Astrocyte of the cerebellum (primary cell): Measurements from ENCODE around the gene SMARCD2.

ENCODE experiments used
- DNase-seq: peaks from one replicate; pipeline ENCODE4 v3.0.0-alpha.2; 2011; ENCODE audit warnings: low read depth
- H3K4me3 ChIP-seq: 2 replicates; pipeline ENCODE4 v1.5.1; 2011; ENCODE audit warnings: mild to moderate bottlenecking, low read depth, low read length, moderate library complexity
- in situ Hi-C: cut with HindIII; loops from 2 replicates; pipeline ENCODE4 v1.10.0; 2017; ENCODE audit warnings: low sequenced_read_pairs
- TF ChIP-seq, protein P1 (sequence below): IDR thresholded peaks from 2 replicates; pipeline ENCODE4 v1.5.1; 2012; ENCODE audit warnings: low read length, low read depth, moderate library complexity, mild to moderate bottlenecking; ENCODE audit errors: missing control alignments

SMARCD2 gene

DNA sequence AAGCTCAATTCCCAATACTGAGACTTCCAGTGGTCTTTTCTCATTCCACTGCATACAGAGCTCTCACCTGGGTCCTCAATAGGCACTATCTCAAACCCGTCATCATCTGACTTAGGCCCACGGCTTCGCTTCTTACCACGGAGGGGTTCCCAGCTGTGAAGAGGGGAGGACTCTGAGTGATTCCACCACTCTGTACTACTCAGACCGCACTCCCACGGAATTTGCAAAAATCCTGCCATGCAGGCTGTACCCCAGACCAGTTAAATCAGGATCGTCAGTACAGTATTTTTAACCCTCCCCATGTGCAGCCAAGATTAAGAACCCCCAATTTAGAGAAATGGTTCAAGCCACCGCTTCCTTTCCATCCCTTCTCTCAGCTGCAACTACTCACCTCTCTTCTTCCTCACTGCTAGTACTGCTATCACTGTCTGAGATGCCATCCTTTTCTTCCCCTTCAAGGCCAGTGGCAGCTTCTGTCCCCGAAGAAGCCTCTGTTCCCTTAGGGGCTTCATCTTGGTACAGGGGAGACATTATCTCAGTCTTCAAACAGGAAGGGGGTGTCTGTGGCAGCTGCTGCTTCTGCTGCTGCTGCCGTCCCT, 21.4 kb downstream of the SMARCD2 start:
- TF ChIP-seq, protein P1, sequence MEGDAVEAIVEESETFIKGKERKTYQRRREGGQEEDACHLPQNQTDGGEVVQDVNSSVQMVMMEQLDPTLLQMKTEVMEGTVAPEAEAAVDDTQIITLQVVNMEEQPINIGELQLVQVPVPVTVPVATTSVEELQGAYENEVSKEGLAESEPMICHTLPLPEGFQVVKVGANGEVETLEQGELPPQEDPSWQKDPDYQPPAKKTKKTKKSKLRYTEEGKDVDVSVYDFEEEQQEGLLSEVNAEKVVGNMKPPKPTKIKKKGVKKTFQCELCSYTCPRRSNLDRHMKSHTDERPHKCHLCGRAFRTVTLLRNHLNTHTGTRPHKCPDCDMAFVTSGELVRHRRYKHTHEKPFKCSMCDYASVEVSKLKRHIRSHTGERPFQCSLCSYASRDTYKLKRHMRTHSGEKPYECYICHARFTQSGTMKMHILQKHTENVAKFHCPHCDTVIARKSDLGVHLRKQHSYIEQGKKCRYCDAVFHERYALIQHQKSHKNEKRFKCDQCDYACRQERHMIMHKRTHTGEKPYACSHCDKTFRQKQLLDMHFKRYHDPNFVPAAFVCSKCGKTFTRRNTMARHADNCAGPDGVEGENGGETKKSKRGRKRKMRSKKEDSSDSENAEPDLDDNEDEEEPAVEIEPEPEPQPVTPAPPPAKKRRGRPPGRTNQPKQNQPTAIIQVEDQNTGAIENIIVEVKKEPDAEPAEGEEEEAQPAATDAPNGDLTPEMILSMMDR: no peak
- in situ Hi-C loops: no loop called here
- no peak overlapping the region for H3K4me3 ChIP-seq
- no peak for DNase-seq

DNA sequence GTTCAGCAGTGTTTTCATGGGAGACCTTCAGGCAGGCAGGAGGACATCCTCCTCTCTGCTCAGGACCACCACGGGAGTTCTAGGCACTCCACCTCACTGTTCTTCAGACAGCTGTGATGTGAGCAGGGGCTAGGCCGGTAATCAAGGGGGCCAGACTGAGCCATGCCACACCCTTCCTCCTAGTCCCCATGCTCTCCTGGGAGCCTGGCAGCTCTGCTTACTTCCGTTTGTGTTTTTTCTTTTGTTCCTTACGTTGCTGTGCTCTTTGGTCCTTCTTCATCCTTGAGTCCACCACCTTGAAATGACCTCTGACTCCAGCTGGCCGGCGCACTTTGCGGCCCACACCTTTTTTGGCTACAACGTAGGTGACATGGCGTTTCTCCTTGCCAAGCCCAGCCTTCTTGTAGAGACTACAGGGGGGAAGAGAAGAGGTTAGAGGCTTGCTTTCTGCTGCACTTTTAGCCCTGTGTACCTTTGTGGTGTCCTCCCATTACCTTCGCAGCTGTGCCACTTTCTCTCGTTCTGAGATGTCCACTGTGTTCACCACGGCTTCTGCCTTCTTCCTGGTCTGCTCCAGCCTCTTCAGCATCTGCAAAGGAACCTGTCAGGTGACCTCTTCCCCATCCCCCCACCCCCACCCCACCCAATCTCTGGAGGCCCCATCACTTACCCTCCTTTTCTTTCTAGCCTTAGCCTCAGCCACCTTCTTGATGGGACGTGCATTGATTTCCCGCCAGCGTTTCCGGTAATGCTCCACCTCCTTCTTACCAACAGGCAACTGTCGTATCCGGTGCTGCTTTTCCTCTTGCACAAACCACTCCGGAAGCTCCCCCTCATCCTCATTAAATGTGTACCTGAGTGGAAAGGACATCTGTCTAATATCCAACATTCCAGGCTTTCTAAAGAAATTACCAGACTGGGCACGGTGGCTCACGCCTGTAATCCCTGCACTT, 22.6 kb downstream of the SMARCD2 start:
- TF ChIP-seq, protein P1: no peak
- no peak overlapping the region for H3K4me3 ChIP-seq
- in situ Hi-C loops: loop anchor here (5.0 kb wide), 1 partner anchor 73 kb away; no protein-coding TSS in a partner anchor
- DNase-seq: no peak

DNA sequence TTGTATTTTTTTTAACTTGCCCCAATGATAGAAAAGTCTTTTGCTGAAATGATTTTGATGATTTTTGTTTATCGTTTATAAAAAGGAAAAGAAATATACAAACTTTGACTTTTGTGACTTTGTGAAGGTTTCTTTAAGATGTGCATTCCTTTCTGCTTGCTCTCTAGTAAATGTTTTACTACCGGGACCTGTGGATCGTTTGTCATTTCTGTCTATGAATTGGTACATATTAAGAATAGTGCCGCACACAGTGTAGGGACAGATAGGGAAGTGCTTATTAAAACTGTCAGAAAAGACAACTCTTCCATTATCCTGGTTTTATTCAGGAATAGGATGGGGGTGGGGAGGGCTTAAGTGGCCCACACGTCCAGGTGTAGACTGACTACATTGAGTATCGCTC, 23.4 kb downstream of the SMARCD2 start:
- H3K4me3 ChIP-seq: no peak overlapping the region
- in situ Hi-C loops: loop anchor here (5.0 kb wide), 1 partner anchor 72 kb away; no protein-coding TSS in a partner anchor
- no peak for DNase-seq
- TF ChIP-seq, protein P1: no peak

DNA sequence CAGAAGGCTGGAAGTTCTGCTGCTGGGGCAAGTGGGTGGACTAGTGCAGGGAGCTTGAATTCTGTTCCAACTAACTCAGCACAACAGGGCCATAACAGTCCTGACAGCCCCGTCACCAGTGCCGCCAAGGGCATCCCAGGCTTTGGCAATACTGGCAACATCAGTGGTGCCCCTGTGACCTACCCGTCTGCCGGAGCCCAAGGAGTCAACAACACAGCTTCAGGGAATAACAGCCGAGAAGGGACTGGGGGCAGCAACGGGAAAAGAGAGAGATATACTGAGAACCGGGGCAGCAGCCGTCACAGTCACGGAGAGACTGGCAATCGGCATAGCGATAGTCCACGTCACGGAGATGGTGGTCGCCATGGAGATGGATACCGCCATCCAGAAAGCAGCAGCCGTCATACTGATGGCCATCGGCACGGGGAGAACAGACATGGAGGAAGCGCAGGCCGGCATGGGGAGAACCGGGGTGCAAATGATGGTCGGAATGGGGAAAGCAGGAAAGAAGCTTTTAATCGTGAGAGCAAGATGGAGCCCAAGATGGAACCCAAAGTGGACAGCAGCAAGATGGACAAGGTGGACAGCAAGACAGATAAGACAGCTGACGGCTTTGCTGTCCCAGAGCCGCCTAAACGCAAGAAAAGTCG, 24.6 kb downstream of the SMARCD2 start:
- DNase-seq: no peak
- TF ChIP-seq, protein P1: no peak
- in situ Hi-C loops: loop anchor here (5.0 kb wide), 1 partner anchor 71 kb away; no protein-coding TSS in a partner anchor
- no peak overlapping the region for H3K4me3 ChIP-seq

DNA sequence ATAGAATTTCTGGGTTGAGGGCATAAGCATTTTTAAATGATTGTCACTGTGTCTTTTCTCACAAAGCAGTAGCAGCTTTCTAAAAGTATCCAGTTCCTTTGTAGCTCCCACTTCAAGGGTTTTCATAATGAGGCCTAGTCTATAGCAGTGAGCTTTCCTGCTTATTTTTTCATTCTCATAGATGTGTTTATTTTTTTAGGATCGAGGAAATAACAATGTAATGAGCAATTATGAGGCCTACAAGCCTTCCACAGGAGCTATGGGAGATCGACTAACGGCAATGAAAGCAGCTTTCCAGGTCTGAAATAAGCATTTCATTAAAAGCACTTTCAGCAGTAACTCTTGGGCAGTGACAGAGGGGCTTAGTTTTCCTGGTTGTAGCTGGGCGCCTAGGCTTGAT, 25.8 kb downstream of the SMARCD2 start:
- in situ Hi-C loops: loop anchor here (5.0 kb wide), 1 partner anchor 69 kb away; no protein-coding TSS in a partner anchor
- no peak for DNase-seq
- TF ChIP-seq, protein P1: no peak
- no peak overlapping the region for H3K4me3 ChIP-seq

DNA sequence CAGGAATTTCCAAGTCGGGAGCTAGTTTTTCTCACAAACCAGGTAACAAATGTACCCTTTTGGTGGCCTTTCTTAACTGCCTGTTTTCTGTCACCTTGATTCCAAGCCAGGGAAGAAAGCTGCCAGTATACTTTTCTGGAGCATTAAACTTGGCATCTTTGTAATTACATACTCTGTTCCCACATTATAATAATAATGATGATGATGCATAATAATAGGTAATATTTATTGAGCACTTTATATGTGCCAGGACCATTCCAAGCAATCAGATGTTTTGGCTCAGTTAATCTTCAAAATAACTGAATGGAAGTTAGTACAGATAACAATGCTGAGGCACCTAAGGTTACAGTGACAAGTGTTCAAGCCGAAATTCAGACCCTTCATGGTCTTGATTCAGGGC, 26.4 kb downstream of the SMARCD2 start:
- no peak for DNase-seq
- in situ Hi-C loops: loop anchor here (5.0 kb wide), 1 partner anchor 69 kb away; no protein-coding TSS in a partner anchor
- TF ChIP-seq, protein P1: no peak
- H3K4me3 ChIP-seq: no peak overlapping the region
